ENCODE data around the gene TTC23L. TPM values are rescaled to one million over a fixed set of nuclear protein-coding genes. Genes with fewer than 3 reads are reported as not detected.

The TTC23L gene
- total and polyA plus RNA-seq, 2 donors (not counting 1 experiment from before 2014, with no cell fraction given), result 0.24 to 0.33 TPM

GRCh38 chr5:34811706-34812105, 27.3 kb upstream of the TTC23L start:
- peak in 1 of 2 donors; percentile 52 for DNase-seq (ENCODE audit: low read depth in 2 of 2)
- TF ChIP-seq CTCF (conservative IDR thresholded peaks at IDR 0.05 in 1 of 2, IDR thresholded peaks at IDR 0.05 in 1 of 2; ENCODE audit: low read depth in 1 of 2, low read length in 2 of 2) (no peak), EZH2 (IDR thresholded peaks at IDR 0.05; ENCODE audit: low read length, missing control alignments) (no peak)
- Histone ChIP-seq H3K9ac (ENCODE audit: insufficient read depth, low read length) (no peak overlapping the region), H3K27ac (ENCODE audit: insufficient read depth, low read length) (no peak overlapping the region), H3K36me3 (ENCODE audit: control insufficient read depth, insufficient read depth, low read length) (peaks cover 4% of the 10 kb centered on the region), H3K9me3 (ENCODE audit: control insufficient read depth, insufficient read depth, low read depth, low read length) (no peaks in the 10 kb centered on the region), H3K4me1 (ENCODE audit: control insufficient read depth, extremely low read depth, insufficient read depth, low read length) (no peaks in the 10 kb centered on the region), H3K4me2 (ENCODE audit: extremely low read depth, insufficient read depth, low read length) (no peak overlapping the region), H3K4me3 (replicated peaks in 1 of 4; ENCODE audit: control extremely low read depth in 1 of 4, insufficient read depth in 1 of 4, low read depth in 3 of 4, low read length in 4 of 4) (no peak overlapping the region), H2AFZ (ENCODE audit: low read length) (no peak overlapping the region), H3K27me3 (ENCODE audit: control insufficient read depth, insufficient read depth, low read length) (no peaks in the 10 kb centered on the region), H4K20me1 (ENCODE audit: control insufficient read depth, extremely low read depth, insufficient read depth, low read length) (no peaks in the 10 kb centered on the region), H3K79me2 (ENCODE audit: control insufficient read depth, insufficient read depth, low read length) (no peaks in the 10 kb centered on the region)

- DNase-seq (ENCODE audit: low read depth in 2 of 2), result peak in 1 of 2 donors; percentile 46
- Histone ChIP-seq H3K9ac (ENCODE audit: insufficient read depth, low read length) (no peak overlapping the region), H3K36me3 (ENCODE audit: control insufficient read depth, insufficient read depth, low read length) (peaks cover 2% of the 10 kb centered on the region), H3K27ac (ENCODE audit: insufficient read depth, low read length) (no peak overlapping the region), H3K27me3 (ENCODE audit: control insufficient read depth, insufficient read depth, low read length) (no peaks in the 10 kb centered on the region), H3K4me2 (ENCODE audit: extremely low read depth, insufficient read depth, low read length) (no peak overlapping the region), H3K9me3 (ENCODE audit: control insufficient read depth, insufficient read depth, low read depth, low read length) (no peaks in the 10 kb centered on the region), H3K4me3 (replicated peaks in 1 of 4; ENCODE audit: control extremely low read depth in 1 of 4, insufficient read depth in 1 of 4, low read depth in 3 of 4, low read length in 4 of 4) (no peak overlapping the region), H3K4me1 (ENCODE audit: control insufficient read depth, extremely low read depth, insufficient read depth, low read length) (no peaks in the 10 kb centered on the region), H2AFZ (ENCODE audit: low read length) (no peak overlapping the region), H3K79me2 (ENCODE audit: control insufficient read depth, insufficient read depth, low read length) (no peaks in the 10 kb centered on the region), H4K20me1 (ENCODE audit: control insufficient read depth, extremely low read depth, insufficient read depth, low read length) (no peaks in the 10 kb centered on the region)
- no peak for TF ChIP-seq CTCF (conservative IDR thresholded peaks at IDR 0.05 in 1 of 2, IDR thresholded peaks at IDR 0.05 in 1 of 2; ENCODE audit: low read depth in 1 of 2, low read length in 2 of 2)
- no peak for TF ChIP-seq EZH2 (IDR thresholded peaks at IDR 0.05; ENCODE audit: low read length, missing control alignments)
These were observed 25.5 kb upstream of the TTC23L start for GRCh38 chr5:34813509-34813908.

GRCh38 chr5:34817558-34818351, 21.2 kb upstream of the TTC23L start:
- DNase-seq (ENCODE audit: low read depth in 2 of 2), result peak in 1 of 2 donors; percentile 87
- no peak overlapping the region for H2AFZ ChIP-seq (ENCODE audit: low read length)
- H4K20me1 ChIP-seq (ENCODE audit: control insufficient read depth, extremely low read depth, insufficient read depth, low read length), result no peaks in the 10 kb centered on the region
- H3K27ac ChIP-seq (ENCODE audit: insufficient read depth, low read length), result no peak overlapping the region
- H3K9ac ChIP-seq (ENCODE audit: insufficient read depth, low read length), result no peak overlapping the region
- no peak overlapping the region for H3K4me3 ChIP-seq (replicated peaks in 1 of 4; ENCODE audit: control extremely low read depth in 1 of 4, insufficient read depth in 1 of 4, low read depth in 3 of 4, low read length in 4 of 4)
- H3K4me1 ChIP-seq (ENCODE audit: control insufficient read depth, extremely low read depth, insufficient read depth, low read length), result no peaks in the 10 kb centered on the region
- H3K9me3 ChIP-seq (ENCODE audit: control insufficient read depth, insufficient read depth, low read depth, low read length), result no peaks in the 10 kb centered on the region
- peaks cover 5% of the 10 kb centered on the region for H3K36me3 ChIP-seq (ENCODE audit: control insufficient read depth, insufficient read depth, low read length)
- no peaks in the 10 kb centered on the region for H3K79me2 ChIP-seq (ENCODE audit: control insufficient read depth, insufficient read depth, low read length)
- no peak overlapping the region for H3K4me2 ChIP-seq (ENCODE audit: extremely low read depth, insufficient read depth, low read length)
- TF ChIP-seq EZH2 (IDR thresholded peaks at IDR 0.05; ENCODE audit: low read length, missing control alignments) (no peak), CTCF (conservative IDR thresholded peaks at IDR 0.05 in 1 of 2, IDR thresholded peaks at IDR 0.05 in 1 of 2; ENCODE audit: low read depth in 1 of 2, low read length in 2 of 2) (no peak)
- no peaks in the 10 kb centered on the region for H3K27me3 ChIP-seq (ENCODE audit: control insufficient read depth, insufficient read depth, low read length)
